LNCAP (cell line): Measurements from ENCODE around the gene DHRS7B.

Experiments used
- CTCF ChIP-seq: fragments of 450-650 bp; IDR thresholded peaks from 2 replicates; pipeline ENCODE4 v1.5.1; 2017; ENCODE audit warnings: mild to moderate bottlenecking

The DHRS7B gene

GRCh38 chr17:21166595-21167210 lies 39.9 kb downstream of the DHRS7B start:
- TF ChIP-seq CTCF = no peak

- no peak for TF ChIP-seq CTCF
These were observed 40.5 kb downstream of the DHRS7B start for GRCh38 chr17:21167303-21167702.

GRCh38 chr17:21168555-21168865 lies 41.7 kb downstream of the DHRS7B start:
- no peak for TF ChIP-seq CTCF

DNA sequence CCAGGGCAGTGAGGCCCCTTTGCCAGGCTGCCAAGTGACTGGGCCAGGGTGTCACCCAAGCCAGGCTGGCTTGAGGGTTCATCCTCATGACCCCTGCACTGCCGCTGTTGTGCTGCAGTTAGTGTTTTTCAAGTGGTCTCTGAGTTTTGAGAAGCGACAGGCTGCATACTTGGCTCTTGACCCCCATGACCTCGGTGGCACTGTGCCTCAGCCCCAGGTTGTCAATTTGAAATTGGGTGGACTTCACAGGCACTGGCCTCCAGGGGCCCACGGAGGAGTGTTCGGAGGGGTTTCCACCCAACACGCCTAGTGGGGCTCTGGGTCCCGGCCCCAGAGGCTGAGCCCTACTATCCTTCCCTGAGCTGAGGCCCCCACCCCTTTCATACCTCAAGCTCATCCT lies 42.7 kb downstream of the DHRS7B start:
- TF ChIP-seq CTCF = no peak

- TF ChIP-seq CTCF = no peak
These were observed 44.0 kb downstream of the DHRS7B start for GRCh38 chr17:21170809-21171208.

DNA sequence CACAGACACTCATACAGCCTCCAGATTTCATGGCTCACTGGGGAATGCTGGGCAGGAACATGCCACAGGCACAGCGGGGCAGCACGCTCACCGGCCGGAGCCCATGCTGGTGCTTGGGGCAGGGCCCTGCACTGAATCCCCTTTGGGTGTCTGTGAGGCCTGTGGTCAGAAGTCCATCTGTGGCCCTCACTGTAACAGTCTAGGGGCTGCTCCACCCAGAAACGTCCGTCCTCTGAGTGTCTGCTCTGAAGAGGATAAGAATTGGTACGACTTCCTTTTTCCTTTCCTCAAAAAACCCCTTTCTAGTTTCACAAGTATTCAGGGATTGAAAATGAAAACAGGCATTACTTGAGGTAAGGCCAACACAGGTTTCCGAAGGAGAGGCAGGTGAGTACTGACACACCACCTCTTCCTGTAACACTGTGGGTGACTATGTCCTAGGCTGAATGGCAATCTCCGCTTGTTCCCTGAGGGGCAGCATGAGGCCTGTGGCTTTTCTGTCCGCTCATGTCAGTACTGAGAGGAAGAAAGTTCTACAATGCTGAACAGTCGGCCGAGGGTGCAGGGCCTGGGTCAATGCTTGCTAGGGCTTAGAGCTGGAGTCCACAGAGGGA lies 44.7 kb downstream of the DHRS7B start:
- no peak for TF ChIP-seq CTCF

GRCh38 chr17:21171970-21172510 lies 45.3 kb downstream of the DHRS7B start:
- no peak for TF ChIP-seq CTCF

DNA sequence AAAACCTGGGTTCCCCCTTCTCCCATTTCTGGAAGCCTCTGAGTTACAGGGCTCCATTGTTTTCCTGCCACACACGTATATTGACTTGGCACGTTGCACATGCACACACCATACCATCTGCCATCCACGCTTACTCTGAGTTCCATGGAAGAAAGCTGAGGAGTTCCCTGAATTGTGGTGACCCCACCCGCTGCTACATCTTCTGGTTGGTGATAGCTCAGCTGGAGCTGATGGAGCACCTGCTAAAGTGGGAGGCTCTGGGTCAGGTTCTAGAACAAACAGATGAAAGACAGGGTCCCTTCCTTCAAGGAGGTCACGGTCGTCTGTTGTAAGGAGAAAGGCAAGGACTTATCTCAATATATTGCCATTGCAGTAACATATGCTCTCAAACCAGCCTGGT lies 46.1 kb downstream of the DHRS7B start:
- no peak for TF ChIP-seq CTCF
